ENCODE measurements around the gene LYPD6B. TPM values are rescaled to one million over a fixed set of nuclear protein-coding genes. Genes with fewer than 3 reads are reported as not detected.
"Not testable (repeated sequence)": the region's sequence is repeated elsewhere in the genome, so short reads cannot be mapped to it uniquely, and the experiment has no call there.

The LYPD6B gene
- total RNA-seq, 5 donors from 2014 or later (not counting 1 experiment from before 2014, with no cell fraction given): not detected

DNA sequence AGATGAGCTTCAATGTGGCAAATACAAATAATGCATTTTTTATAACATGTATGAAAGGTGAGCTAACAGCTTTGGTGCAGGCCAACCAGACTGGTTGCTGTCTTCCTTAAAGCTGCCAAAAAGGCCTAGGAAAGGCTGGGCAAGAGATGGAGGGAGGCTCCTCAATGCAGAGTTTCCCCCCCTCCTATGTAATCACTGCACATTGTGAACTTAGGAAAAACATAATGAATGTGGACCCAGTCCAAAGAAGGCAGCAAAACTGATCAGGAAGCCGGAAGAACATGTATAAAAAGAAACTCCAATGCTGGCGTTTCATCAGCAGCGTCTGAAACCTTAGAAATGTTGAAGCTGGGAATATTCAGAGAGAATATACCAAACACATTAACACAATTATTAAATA lies 207.7 kb downstream of the LYPD6B start:
- Mint-ChIP-seq H3K9me3 (peaks cover 0 to 4% (median 3%) of the 10 kb centered on the region in 3 donors), H3K27me3 (peaks cover 1 to 11% of the 10 kb centered on the region in 2 donors), H3K4me1 (no peaks in the 10 kb centered on the region), H3K27ac (no peak overlapping the region), H3K36me3 (no peaks in the 10 kb centered on the region), H3K4me3 (no peak overlapping the region)
- H3K36me3 ChIP-seq (ENCODE audit: control insufficient read depth in 2 of 2, extremely low read depth in 1 of 2, insufficient read depth in 1 of 2, low read length in 1 of 2): no peaks in the 10 kb centered on the region
- CTCF ChIA-PET: interaction anchor here (0.6 kb wide), 3 partner anchors 96 to 1678 kb away, joined by 3 to 4 read pairs (median 4); no protein-coding TSS in a partner anchor
- DNase-seq: no peak
- no peak overlapping the region for H3K27ac ChIP-seq (ENCODE audit: low read length)
- H3K4me3 ChIP-seq (ENCODE audit: control insufficient read depth in 1 of 2, extremely low read depth in 1 of 2, low read length in 1 of 2): no peak overlapping the region
- no peaks in the 10 kb centered on the region for H3K9me3 ChIP-seq
- no peaks in the 10 kb centered on the region for H3K27me3 ChIP-seq (replicated peaks in 1 of 2; ENCODE audit: control insufficient read depth in 2 of 2, extremely low read depth in 1 of 2, insufficient read depth in 2 of 2, low read length in 1 of 2)
- no peaks in the 10 kb centered on the region for H3K4me1 ChIP-seq (ENCODE audit: control insufficient read depth in 1 of 2, extremely low read depth in 1 of 2, insufficient read depth in 2 of 2, low read length in 2 of 2)
- POLR2A ChIA-PET: interaction anchor here in 1 of 2 donors (0.6 kb wide), 1 partner anchor 1762 kb away, joined by 3 read pairs; no protein-coding TSS in a partner anchor
- no CpG with 5 or more reads among the region's 3 CpGs for WGBS (ENCODE audit: insufficient coverage)
- ATAC-seq (replicated peaks in 1 of 4): no peak

DNA sequence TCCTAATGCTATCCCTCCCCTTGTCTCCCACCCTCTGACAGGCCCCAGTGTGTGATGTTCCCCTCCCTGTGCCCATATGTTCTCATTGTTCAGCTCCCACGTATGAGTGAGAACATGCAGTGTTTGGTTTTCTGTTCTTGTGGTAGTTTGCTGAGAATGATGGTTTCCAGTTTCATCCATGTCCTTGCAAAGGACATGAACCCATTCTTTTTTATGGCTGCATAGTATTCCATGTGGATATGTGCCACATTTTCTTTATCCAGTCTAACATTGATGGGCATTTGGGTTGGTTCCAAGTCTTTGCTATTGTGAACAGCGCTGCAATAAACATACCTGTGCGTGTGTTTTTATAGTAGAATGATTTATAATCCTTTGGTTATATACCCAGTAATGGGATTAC lies 212.9 kb downstream of the LYPD6B start:
- H3K27me3 ChIP-seq (replicated peaks in 1 of 2; ENCODE audit: control insufficient read depth in 2 of 2, extremely low read depth in 1 of 2, insufficient read depth in 2 of 2, low read length in 1 of 2); H3K4me3 ChIP-seq (ENCODE audit: control insufficient read depth in 1 of 2, extremely low read depth in 1 of 2, low read length in 1 of 2); H3K4me1 ChIP-seq (ENCODE audit: control insufficient read depth in 1 of 2, extremely low read depth in 1 of 2, insufficient read depth in 2 of 2, low read length in 2 of 2); H3K36me3 ChIP-seq (ENCODE audit: control insufficient read depth in 2 of 2, extremely low read depth in 1 of 2, insufficient read depth in 1 of 2, low read length in 1 of 2); H3K4me3 Mint-ChIP-seq; CTCF ChIA-PET; DNase-seq; H3K4me1 Mint-ChIP-seq; H3K36me3 Mint-ChIP-seq; POLR2A ChIA-PET; H3K9me3 ChIP-seq; ATAC-seq (replicated peaks in 1 of 4); H3K27ac ChIP-seq (ENCODE audit: low read length); H3K27ac Mint-ChIP-seq; H3K27me3 Mint-ChIP-seq: not testable (repeated sequence)
- no CpG with 5 or more reads among the region's 3 CpGs for WGBS (ENCODE audit: insufficient coverage)
- peaks cover 18 to 28% (median 26%) of the 10 kb centered on the region in 3 donors for H3K9me3 Mint-ChIP-seq

DNA sequence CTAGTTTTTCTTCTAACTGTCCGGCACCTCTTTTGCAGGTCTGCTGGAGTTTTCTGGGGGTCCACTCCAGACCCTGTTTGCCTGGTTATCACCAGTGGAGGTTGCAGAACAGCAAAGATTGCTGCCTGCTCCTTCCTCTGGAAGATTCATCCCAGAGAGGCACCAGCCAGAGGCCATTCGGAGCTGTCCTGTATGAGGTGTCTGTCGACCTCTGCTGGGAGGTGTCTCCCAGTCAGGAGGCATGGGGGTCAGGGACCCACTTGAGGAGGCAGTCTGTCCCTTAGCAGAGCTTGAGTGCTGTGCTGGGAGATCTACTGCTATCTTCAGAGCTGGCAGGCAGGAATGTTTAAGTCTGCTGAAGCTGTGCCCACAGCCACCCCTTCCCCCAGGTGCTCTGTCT lies 218.4 kb downstream of the LYPD6B start:
- H3K27ac Mint-ChIP-seq; H3K4me3 Mint-ChIP-seq; CTCF ChIA-PET; H3K36me3 ChIP-seq (ENCODE audit: control insufficient read depth in 2 of 2, extremely low read depth in 1 of 2, insufficient read depth in 1 of 2, low read length in 1 of 2); H3K36me3 Mint-ChIP-seq; H3K4me1 ChIP-seq (ENCODE audit: control insufficient read depth in 1 of 2, extremely low read depth in 1 of 2, insufficient read depth in 2 of 2, low read length in 2 of 2); H3K4me3 ChIP-seq (ENCODE audit: control insufficient read depth in 1 of 2, extremely low read depth in 1 of 2, low read length in 1 of 2); ATAC-seq (replicated peaks in 1 of 4); DNase-seq; H3K27ac ChIP-seq (ENCODE audit: low read length); H3K9me3 ChIP-seq; POLR2A ChIA-PET; H3K27me3 ChIP-seq (replicated peaks in 1 of 2; ENCODE audit: control insufficient read depth in 2 of 2, extremely low read depth in 1 of 2, insufficient read depth in 2 of 2, low read length in 1 of 2); H3K4me1 Mint-ChIP-seq: not testable (repeated sequence)
- Mint-ChIP-seq H3K27me3 (peaks cover 15 to 16% of the 10 kb centered on the region in 2 donors), H3K9me3 (peaks cover 16 to 32% (median 29%) of the 10 kb centered on the region in 3 donors)
- 89% methylated on average over 3 of the region's 3 CpGs for WGBS (ENCODE audit: insufficient coverage)

DNA sequence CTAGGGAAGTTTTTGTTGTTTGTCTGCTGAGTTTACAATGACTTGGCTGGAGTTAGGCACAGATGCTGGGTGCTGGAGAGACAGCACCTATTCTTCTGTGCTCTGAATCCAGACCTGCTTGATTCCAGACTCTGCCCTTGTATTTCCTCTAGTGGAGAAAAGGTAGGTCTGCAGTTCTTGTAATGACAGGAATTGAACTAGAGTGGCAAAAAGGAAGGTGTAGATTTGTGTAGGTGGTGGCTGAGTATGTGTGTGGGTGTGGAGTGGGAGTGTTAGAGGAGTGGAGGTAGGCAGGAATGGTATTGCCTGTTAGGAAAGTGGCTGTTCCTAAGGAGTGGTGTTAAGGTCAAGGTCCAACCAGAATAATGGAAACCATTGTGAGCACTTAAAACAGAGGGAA lies 220.0 kb downstream of the LYPD6B start:
- no peak for ATAC-seq (replicated peaks in 1 of 4)

DNA sequence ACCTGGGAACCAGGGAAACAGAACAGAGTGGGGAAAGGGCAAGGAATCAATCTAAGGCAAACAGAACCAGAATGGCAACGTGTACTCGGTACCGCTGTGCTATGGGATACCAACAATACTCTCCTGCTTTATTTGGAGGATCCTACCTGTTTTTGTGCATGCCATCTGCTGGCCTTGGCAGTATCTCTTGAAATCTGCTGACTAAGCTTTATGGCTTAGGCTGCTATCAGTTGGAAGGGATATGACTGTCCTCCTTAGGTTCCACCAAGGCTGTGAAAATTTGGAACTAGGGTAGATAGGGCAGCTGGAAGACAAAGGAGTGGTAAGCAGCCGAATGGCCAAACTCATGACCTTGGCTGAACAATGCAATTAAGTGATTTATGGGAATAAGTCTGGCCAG lies 220.6 kb downstream of the LYPD6B start:
- WGBS (ENCODE audit: insufficient coverage): 63% methylated on average over 1 of the region's 4 CpGs
- no peak overlapping the region for H3K27ac Mint-ChIP-seq
- H3K9me3 Mint-ChIP-seq: peaks cover 10 to 25% (median 24%) of the 10 kb centered on the region in 3 donors
- Histone ChIP-seq H3K27ac (ENCODE audit: low read length) (no peak overlapping the region), H3K4me3 (ENCODE audit: control insufficient read depth in 1 of 2, extremely low read depth in 1 of 2, low read length in 1 of 2) (no peak overlapping the region), H3K27me3 (replicated peaks in 1 of 2; ENCODE audit: control insufficient read depth in 2 of 2, extremely low read depth in 1 of 2, insufficient read depth in 2 of 2, low read length in 1 of 2) (peaks cover 0 to 3% of the 10 kb centered on the region in 2 experiments), H3K4me1 (ENCODE audit: control insufficient read depth in 1 of 2, extremely low read depth in 1 of 2, insufficient read depth in 2 of 2, low read length in 2 of 2) (no peaks in the 10 kb centered on the region), H3K36me3 (ENCODE audit: control insufficient read depth in 2 of 2, extremely low read depth in 1 of 2, insufficient read depth in 1 of 2, low read length in 1 of 2) (no peaks in the 10 kb centered on the region), H3K9me3 (no peaks in the 10 kb centered on the region)
- peaks cover 15 to 19% of the 10 kb centered on the region in 2 donors for H3K27me3 Mint-ChIP-seq
- H3K4me1 Mint-ChIP-seq: no peaks in the 10 kb centered on the region
- ChIA-PET CTCF (no interaction called here), POLR2A (no interaction called here)
- DNase-seq (no peak), ATAC-seq (replicated peaks in 1 of 4) (no peak)
- H3K4me3 Mint-ChIP-seq: no peak overlapping the region
- H3K36me3 Mint-ChIP-seq: no peaks in the 10 kb centered on the region

More for the DNA sequence above, 220.0 kb downstream of the LYPD6B start:
- no peaks in the 10 kb centered on the region for H3K36me3 Mint-ChIP-seq
- no peak overlapping the region for H3K27ac ChIP-seq (ENCODE audit: low read length)
- CTCF ChIA-PET: no interaction called here
- no peaks in the 10 kb centered on the region for H3K9me3 ChIP-seq
- H3K36me3 ChIP-seq (ENCODE audit: control insufficient read depth in 2 of 2, extremely low read depth in 1 of 2, insufficient read depth in 1 of 2, low read length in 1 of 2): no peaks in the 10 kb centered on the region
- peaks cover 0 to 3% of the 10 kb centered on the region in 2 experiments for H3K27me3 ChIP-seq (replicated peaks in 1 of 2; ENCODE audit: control insufficient read depth in 2 of 2, extremely low read depth in 1 of 2, insufficient read depth in 2 of 2, low read length in 1 of 2)
- POLR2A ChIA-PET: no interaction called here
- DNase-seq: no peak
- no peak overlapping the region for H3K4me3 ChIP-seq (ENCODE audit: control insufficient read depth in 1 of 2, extremely low read depth in 1 of 2, low read length in 1 of 2)
- no peak overlapping the region for H3K27ac Mint-ChIP-seq
- H3K27me3 Mint-ChIP-seq: peaks cover 16 to 19% of the 10 kb centered on the region in 2 donors
- H3K4me1 Mint-ChIP-seq: no peaks in the 10 kb centered on the region
- no peaks in the 10 kb centered on the region for H3K4me1 ChIP-seq (ENCODE audit: control insufficient read depth in 1 of 2, extremely low read depth in 1 of 2, insufficient read depth in 2 of 2, low read length in 2 of 2)
- no peak overlapping the region for H3K4me3 Mint-ChIP-seq
- peaks cover 12 to 29% (median 26%) of the 10 kb centered on the region in 3 donors for H3K9me3 Mint-ChIP-seq

DNA sequence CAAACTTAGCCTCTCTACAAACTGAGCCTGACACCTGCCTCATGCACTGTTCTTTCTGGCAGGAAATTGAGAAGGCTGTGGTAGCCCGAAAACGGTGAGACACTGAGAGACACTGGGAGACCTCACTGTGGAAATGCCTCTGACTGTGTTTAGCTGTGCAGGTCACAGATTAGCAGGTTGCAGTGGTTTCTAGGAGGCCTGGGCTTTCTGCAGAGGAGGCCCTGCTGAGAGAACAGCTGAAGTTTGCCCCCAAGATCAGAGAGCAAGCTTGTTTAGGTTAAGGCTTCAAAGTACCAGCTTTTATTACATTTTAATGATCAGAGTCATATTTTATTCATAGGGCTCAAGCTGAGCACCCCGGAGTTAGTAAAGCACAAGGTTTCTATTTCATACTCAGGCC lies 223.2 kb downstream of the LYPD6B start:
- peaks cover 14 to 16% of the 10 kb centered on the region in 2 donors for H3K27me3 Mint-ChIP-seq
- Histone ChIP-seq H3K36me3 (ENCODE audit: control insufficient read depth in 2 of 2, extremely low read depth in 1 of 2, insufficient read depth in 1 of 2, low read length in 1 of 2) (no peaks in the 10 kb centered on the region), H3K4me1 (ENCODE audit: control insufficient read depth in 1 of 2, extremely low read depth in 1 of 2, insufficient read depth in 2 of 2, low read length in 2 of 2) (no peaks in the 10 kb centered on the region), H3K9me3 (no peaks in the 10 kb centered on the region), H3K4me3 (ENCODE audit: control insufficient read depth in 1 of 2, extremely low read depth in 1 of 2, low read length in 1 of 2) (no peak overlapping the region), H3K27ac (ENCODE audit: low read length) (no peak overlapping the region), H3K27me3 (replicated peaks in 1 of 2; ENCODE audit: control insufficient read depth in 2 of 2, extremely low read depth in 1 of 2, insufficient read depth in 2 of 2, low read length in 1 of 2) (peaks cover 0 to 3% of the 10 kb centered on the region in 2 experiments)
- ChIA-PET CTCF (no interaction called here), POLR2A (interaction anchor here in 1 of 2 donors (0.6 kb wide), 1 partner anchor 61 kb away, joined by 3 read pairs; no protein-coding TSS in a partner anchor)
- WGBS (ENCODE audit: insufficient coverage): 44% methylated on average over 2 of the region's 3 CpGs
- no peak overlapping the region for H3K4me3 Mint-ChIP-seq
- no peak for DNase-seq
- no peak for ATAC-seq (replicated peaks in 1 of 4)
- no peaks in the 10 kb centered on the region for H3K4me1 Mint-ChIP-seq
- peaks cover 0 to 5% (median 1%) of the 10 kb centered on the region in 3 donors for H3K9me3 Mint-ChIP-seq
- no peaks in the 10 kb centered on the region for H3K36me3 Mint-ChIP-seq
- H3K27ac Mint-ChIP-seq: no peak overlapping the region

Data from T-cell (primary cell).